DOHH2 (cell line): ENCODE results near the gene ASB6.

Experiments
- EZH2phosphoT487 ChIP-seq: fragments of 200-600 bp; sonication (generic); IDR thresholded peaks from 2 replicates; pipeline ENCODE4 v1.6.1; 2017; ENCODE audit warnings: borderline replicate concordance, mild to moderate bottlenecking, antibody characterized with exemption, low read length, moderate library complexity, mixed read lengths
- TF ChIP-seq, protein P1 (sequence below): fragments of 200-600 bp; sonication (generic); IDR thresholded peaks from one replicate; pipeline ENCODE4 v1.5.1; 2014; ENCODE audit warnings: antibody characterized with exemption, mild to moderate bottlenecking, low read depth, low read length; ENCODE audit not compliant: poor library complexity, severe bottlenecking

DNA sequence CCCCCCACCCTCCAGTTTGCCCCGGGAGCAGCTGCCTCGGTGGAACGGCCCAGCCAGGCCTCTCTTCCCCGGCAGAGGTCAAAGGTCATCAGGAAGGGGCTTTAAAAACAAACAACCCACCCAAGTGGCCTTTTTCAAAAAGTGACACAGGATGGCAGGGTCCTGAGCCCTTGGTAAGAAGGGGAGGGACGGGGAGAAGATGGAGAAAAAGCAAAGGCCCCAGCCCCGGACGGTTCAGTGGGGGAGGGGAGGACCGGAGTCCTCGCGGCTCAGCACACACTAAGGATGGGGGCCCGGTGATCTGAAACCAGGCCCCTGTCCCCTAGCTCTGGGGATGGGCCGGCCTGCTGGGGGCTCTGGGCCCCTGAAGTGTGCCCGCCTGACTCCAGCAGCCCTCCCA lies 24.6 kb upstream of the ASB6 start:
- TF ChIP-seq EZH2phosphoT487, result no peak
- TF ChIP-seq, protein P1, sequence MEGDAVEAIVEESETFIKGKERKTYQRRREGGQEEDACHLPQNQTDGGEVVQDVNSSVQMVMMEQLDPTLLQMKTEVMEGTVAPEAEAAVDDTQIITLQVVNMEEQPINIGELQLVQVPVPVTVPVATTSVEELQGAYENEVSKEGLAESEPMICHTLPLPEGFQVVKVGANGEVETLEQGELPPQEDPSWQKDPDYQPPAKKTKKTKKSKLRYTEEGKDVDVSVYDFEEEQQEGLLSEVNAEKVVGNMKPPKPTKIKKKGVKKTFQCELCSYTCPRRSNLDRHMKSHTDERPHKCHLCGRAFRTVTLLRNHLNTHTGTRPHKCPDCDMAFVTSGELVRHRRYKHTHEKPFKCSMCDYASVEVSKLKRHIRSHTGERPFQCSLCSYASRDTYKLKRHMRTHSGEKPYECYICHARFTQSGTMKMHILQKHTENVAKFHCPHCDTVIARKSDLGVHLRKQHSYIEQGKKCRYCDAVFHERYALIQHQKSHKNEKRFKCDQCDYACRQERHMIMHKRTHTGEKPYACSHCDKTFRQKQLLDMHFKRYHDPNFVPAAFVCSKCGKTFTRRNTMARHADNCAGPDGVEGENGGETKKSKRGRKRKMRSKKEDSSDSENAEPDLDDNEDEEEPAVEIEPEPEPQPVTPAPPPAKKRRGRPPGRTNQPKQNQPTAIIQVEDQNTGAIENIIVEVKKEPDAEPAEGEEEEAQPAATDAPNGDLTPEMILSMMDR, result no peak
